GM12891 (cell line): ENCODE results near the gene TRDN.

Experiments used
- DNase-seq: peaks from one replicate; pipeline ENCODE4 v3.0.0; 2011; ENCODE audit warnings: low spot score; ENCODE audit not compliant: insufficient read length
- FAIRE-seq: peaks from 2 replicates; lab custom pipeline; 2011; peaks lifted over from hg19 to GRCh38; lab: Jason Lieb, UNC
- PAX5 ChIP-seq: IDR thresholded peaks from 2 replicates; pipeline ENCODE4 v1.6.1; 2011; ENCODE audit warnings: low read length, moderate library complexity, mild to moderate bottlenecking; ENCODE audit not compliant: insufficient read depth, severe bottlenecking
- POLR2A ChIP-seq: IDR thresholded peaks from 2 replicates; pipeline ENCODE4 v1.6.1; 2011; ENCODE audit warnings: low read depth, low read length, control low read depth
- POLR2AphosphoS5 ChIP-seq: IDR thresholded peaks from 2 replicates; pipeline ENCODE4 v1.6.1; 2011; ENCODE audit warnings: low read depth, low read length, control low read depth
- POU2F2 ChIP-seq: IDR thresholded peaks from 2 replicates; pipeline ENCODE4 v1.6.1; 2011; ENCODE audit warnings: low read depth, mild to moderate bottlenecking, control low read depth, low read length, moderate library complexity
- SPI1 ChIP-seq: IDR thresholded peaks from 2 replicates; pipeline ENCODE4 v1.6.1; 2011; ENCODE audit warnings: low read depth, low read length, control low read depth
- TAF1 ChIP-seq: IDR thresholded peaks from 2 replicates; pipeline ENCODE4 v1.6.1; 2011; ENCODE audit warnings: low read depth, low read length, control low read depth

The TRDN gene

DNA sequence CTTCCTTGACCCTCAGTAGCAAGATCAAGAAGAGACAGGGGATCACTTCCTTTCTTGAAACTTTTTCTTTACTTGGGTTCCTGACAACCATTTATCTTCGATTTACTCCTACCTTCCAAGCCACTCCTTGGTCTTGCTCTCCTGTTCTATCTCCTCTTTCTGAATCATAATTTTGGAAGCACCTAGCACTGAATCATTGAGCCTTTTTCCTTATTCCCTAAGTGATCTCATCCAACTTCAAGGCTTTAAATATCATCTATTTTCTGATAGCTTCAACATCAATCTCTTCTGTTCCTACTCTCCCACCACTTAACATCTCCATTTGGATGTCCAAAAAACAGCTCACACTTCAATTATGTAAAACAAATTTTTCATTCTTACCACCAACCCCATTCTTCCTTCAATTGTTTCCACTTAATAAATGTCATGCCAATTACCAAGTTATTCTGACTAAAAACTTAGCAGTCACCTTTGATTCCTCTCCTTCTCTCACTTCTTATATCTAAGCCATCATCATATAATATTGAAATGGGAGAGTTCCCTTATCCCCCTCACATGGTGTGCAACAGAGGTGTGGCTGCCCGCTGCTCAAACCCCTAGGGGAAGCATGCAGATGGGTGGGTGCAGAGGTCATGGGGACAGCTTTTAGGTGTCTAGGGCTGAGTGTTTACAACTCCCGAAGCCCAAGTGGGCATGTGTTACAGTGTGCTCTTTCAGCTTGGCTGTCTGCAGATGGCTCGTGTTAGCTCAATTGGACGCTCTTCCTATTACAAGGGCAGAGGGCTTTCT lies 23.4 kb upstream of the TRDN start:
- FAIRE-seq (no peak), DNase-seq (no peak)
- TF ChIP-seq TAF1 (no peak), POLR2A (no peak), POLR2AphosphoS5 (no peak), SPI1 (no peak), POU2F2 (no peak), PAX5 (no peak)

GRCh38 chr6:123658848-123659247 lies 22.1 kb upstream of the TRDN start:
- FAIRE-seq, result no peak

GRCh38 chr6:123655521-123656306 lies 19.0 kb upstream of the TRDN start:
- TF ChIP-seq TAF1 (no peak), POLR2A (no peak), POU2F2 (no peak), PAX5 (no peak), SPI1 (no peak), POLR2AphosphoS5 (no peak)
- no peak for FAIRE-seq
- DNase-seq, result no peak

More at GRCh38 chr6:123658848-123659247, 22.1 kb upstream of the TRDN start:
- TF ChIP-seq TAF1 (no peak), SPI1 (no peak), POLR2A (no peak), PAX5 (no peak), POLR2AphosphoS5 (no peak), POU2F2 (no peak)
- DNase-seq, result no peak

DNA sequence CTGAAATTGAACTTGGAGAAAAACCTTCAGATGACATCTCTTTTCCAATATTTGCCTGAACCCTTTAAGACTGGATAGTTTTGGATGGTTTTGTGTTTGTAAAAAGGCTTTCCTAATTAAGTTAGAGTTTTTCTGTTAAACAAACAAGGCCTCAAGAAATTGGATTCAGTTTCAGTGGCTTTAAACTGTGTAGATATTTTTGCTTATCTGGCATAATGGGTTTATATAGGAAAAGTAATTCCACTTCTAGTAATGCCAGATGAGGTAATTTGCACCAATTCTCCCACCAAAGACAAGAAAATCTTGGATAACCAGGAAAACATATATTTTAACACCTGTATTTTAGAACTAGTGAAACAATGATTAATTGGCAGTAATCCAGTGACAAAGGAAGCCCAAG lies 12.0 kb upstream of the TRDN start:
- FAIRE-seq, result no peak
- TF ChIP-seq SPI1 (no peak), POLR2A (no peak), POU2F2 (no peak), POLR2AphosphoS5 (no peak), TAF1 (no peak), PAX5 (no peak)
- no peak for DNase-seq

DNA sequence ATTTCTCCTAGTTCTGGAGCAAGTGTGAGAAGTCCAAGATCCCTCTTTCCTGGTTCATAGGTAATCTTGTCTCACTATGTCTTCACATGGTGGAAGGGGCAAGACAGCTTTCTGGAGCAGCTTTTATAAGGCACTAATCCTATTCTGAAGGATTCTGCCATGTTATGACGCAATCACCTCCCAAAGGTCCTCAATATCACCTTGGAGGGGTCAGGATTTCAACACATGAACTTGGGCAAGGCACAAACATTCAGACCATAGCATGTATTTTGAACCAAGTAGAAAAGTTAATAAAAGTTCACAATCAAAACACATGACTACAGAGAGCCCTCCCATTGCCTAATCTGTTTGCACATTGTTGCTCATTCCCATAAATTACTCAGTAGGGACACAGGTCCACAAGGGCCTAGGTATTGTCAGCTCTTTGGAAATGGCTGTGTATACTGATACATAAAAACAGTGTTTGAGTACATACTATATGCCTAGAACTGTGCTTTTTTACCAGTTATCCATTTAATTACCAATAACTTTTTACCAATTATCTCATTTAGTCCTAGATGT lies 11.3 kb upstream of the TRDN start:
- no peak for DNase-seq
- TF ChIP-seq TAF1 (no peak), SPI1 (no peak), POLR2A (no peak), POLR2AphosphoS5 (no peak), POU2F2 (no peak), PAX5 (no peak)
- no peak for FAIRE-seq

DNA sequence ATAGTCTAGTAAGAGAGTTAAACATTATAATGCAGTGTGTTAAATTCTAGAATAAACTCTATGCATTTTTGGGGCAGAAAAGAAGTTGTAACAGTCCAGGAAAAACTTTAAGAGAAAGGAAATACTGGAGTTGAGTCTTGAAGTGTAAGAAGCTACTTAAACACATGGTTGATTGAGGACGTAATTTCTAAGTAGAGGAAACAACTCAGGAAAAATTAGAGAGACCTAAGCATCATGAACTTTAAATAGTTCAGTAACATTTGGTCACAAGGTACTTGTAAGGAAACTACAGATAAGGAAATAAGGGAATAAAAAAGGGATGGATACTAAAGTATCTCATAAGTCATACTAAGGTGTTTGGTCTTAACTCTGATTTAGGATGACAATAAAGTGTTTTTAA lies 4.7 kb upstream of the TRDN start:
- TF ChIP-seq TAF1 (no peak), POLR2AphosphoS5 (no peak)
- FAIRE-seq, result no peak
- no peak for DNase-seq

DNA sequence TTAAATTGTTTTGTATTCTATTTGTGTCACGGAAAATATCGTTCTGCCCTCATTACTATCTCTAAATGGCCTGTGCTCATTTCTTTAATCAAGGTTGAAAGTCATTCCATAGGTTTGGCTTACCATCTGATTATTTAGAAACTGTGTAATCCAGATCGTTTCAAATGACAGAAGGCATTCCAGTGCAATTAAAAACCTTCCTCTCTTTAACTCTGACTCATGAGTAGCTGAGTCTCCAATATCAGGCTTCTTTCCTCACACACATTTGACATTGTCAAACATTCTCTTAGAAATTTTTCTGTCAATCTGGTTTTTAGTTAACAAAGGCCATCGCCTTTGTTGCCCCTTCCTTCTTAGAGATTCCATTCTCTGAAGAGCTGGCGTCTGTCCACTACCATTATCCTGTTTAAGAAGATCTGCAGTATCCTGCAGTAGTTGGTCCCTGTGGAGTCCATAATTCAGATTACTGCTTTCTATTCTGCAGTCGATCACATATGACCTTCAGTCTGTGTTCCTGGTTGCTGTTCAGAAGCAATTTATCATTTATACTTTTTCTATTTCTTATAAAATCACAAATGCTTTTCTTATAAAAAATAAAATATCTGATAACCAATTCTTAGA lies 3.9 kb upstream of the TRDN start:
- FAIRE-seq (no peak), DNase-seq (no peak)
- TF ChIP-seq SPI1 (no peak), POLR2A (no peak), PAX5 (no peak), POLR2AphosphoS5 (no peak), POU2F2 (no peak), TAF1 (no peak)

- FAIRE-seq, result no peak
Measured at GRCh38 chr6:123638865-123639264, 2.1 kb upstream of the TRDN start.

GRCh38 chr6:123636282-123636681 lies 468 bp downstream of the TRDN start:
- DNase-seq (no peak), FAIRE-seq (no peak)

More at GRCh38 chr6:123638865-123639264, 2.1 kb upstream of the TRDN start:
- TF ChIP-seq SPI1, result no peak
- TF ChIP-seq TAF1, result no peak
- no peak for DNase-seq

More at GRCh38 chr6:123636282-123636681, 468 bp downstream of the TRDN start:
- TF ChIP-seq POLR2A (no peak), TAF1 (no peak), POU2F2 (no peak), PAX5 (no peak), SPI1 (no peak), POLR2AphosphoS5 (no peak)
